Liver (tissue), 3 donors: ENCODE data around the gene UBE2M.

Experiments used
- FOXA2 ChIP-seq: IDR thresholded peaks from 2 replicates; pipeline ENCODE4 v1.6.1; 2016; ENCODE audit warnings: antibody characterized with exemption
- JUND ChIP-seq, 2 donors: IDR thresholded peaks; 2 replicates each; pipeline ENCODE4 v1.6.1; 2016; ENCODE audit warnings: antibody characterized with exemption in 2 of 2
- SP1 ChIP-seq: IDR thresholded peaks from 2 replicates; pipeline ENCODE4 v1.6.1; 2018; ENCODE audit warnings: antibody characterized with exemption, mild to moderate bottlenecking
- YY1 ChIP-seq: IDR thresholded peaks from 2 replicates; pipeline ENCODE4 v1.6.1; 2016; ENCODE audit warnings: antibody characterized with exemption, mild to moderate bottlenecking
- TF ChIP-seq, protein P1 (sequence below): fragments of 150-350 bp; IDR thresholded peaks from 2 replicates; pipeline ENCODE4 v1.5.1; 2017; ENCODE audit warnings: improper control_type of control experiment, low read depth, low read length; ENCODE audit not compliant: missing input control
- TF ChIP-seq, protein P2 (sequence below): IDR thresholded peaks from 2 replicates; pipeline ENCODE4 v1.6.1; 2016; ENCODE audit warnings: antibody characterized with exemption, mild to moderate bottlenecking
- TF ChIP-seq, protein P3 (sequence below): IDR thresholded peaks from 2 replicates; pipeline ENCODE4 v1.6.1; 2016; ENCODE audit warnings: antibody characterized with exemption
- TF ChIP-seq, protein P4 (sequence below): IDR thresholded peaks from 2 replicates; pipeline ENCODE4 v1.6.1; 2016; ENCODE audit warnings: antibody characterized with exemption
- donor health status: healthy.
- donor health status: healthy.

DNA sequence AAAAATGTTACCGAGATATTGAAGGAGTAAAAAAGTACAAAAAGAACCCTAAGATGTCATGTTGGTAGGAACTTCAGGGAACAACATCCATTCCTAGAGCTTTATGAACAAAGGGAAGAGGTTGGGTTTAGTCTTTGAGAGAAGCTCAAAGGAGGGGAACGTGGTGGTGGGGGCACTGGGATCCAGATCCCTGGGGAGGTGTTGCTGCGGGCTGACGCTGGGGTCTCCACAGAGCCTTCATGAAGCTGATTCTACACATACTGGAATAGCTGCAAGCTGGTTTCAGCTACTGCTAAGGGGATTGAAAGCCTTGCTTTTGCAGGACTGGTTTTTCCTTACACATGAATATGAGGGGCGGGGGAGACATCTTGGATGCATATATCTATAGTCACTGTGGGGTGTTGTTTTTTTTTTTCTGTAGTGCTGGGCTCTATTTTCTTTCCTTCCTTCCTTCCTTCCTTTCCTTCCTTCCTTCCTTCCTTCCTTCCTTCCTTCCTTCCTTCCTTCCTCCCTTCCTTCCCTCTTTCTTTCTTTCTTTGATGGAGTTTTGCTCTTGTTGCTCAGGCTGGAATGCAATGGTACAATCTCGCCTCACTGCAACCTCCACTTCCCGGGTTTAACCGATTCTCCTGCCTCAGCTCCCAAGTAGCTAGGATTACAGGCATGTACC lies 21.2 kb upstream of the UBE2M start:
- TF ChIP-seq, protein P1, sequence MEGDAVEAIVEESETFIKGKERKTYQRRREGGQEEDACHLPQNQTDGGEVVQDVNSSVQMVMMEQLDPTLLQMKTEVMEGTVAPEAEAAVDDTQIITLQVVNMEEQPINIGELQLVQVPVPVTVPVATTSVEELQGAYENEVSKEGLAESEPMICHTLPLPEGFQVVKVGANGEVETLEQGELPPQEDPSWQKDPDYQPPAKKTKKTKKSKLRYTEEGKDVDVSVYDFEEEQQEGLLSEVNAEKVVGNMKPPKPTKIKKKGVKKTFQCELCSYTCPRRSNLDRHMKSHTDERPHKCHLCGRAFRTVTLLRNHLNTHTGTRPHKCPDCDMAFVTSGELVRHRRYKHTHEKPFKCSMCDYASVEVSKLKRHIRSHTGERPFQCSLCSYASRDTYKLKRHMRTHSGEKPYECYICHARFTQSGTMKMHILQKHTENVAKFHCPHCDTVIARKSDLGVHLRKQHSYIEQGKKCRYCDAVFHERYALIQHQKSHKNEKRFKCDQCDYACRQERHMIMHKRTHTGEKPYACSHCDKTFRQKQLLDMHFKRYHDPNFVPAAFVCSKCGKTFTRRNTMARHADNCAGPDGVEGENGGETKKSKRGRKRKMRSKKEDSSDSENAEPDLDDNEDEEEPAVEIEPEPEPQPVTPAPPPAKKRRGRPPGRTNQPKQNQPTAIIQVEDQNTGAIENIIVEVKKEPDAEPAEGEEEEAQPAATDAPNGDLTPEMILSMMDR = no peak
- no peak for TF ChIP-seq YY1
- TF ChIP-seq JUND (IDR thresholded peaks at IDR 0.05) = no peak
- TF ChIP-seq, protein P2, sequence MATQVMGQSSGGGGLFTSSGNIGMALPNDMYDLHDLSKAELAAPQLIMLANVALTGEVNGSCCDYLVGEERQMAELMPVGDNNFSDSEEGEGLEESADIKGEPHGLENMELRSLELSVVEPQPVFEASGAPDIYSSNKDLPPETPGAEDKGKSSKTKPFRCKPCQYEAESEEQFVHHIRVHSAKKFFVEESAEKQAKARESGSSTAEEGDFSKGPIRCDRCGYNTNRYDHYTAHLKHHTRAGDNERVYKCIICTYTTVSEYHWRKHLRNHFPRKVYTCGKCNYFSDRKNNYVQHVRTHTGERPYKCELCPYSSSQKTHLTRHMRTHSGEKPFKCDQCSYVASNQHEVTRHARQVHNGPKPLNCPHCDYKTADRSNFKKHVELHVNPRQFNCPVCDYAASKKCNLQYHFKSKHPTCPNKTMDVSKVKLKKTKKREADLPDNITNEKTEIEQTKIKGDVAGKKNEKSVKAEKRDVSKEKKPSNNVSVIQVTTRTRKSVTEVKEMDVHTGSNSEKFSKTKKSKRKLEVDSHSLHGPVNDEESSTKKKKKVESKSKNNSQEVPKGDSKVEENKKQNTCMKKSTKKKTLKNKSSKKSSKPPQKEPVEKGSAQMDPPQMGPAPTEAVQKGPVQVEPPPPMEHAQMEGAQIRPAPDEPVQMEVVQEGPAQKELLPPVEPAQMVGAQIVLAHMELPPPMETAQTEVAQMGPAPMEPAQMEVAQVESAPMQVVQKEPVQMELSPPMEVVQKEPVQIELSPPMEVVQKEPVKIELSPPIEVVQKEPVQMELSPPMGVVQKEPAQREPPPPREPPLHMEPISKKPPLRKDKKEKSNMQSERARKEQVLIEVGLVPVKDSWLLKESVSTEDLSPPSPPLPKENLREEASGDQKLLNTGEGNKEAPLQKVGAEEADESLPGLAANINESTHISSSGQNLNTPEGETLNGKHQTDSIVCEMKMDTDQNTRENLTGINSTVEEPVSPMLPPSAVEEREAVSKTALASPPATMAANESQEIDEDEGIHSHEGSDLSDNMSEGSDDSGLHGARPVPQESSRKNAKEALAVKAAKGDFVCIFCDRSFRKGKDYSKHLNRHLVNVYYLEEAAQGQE = no peak
- TF ChIP-seq, protein P3, sequence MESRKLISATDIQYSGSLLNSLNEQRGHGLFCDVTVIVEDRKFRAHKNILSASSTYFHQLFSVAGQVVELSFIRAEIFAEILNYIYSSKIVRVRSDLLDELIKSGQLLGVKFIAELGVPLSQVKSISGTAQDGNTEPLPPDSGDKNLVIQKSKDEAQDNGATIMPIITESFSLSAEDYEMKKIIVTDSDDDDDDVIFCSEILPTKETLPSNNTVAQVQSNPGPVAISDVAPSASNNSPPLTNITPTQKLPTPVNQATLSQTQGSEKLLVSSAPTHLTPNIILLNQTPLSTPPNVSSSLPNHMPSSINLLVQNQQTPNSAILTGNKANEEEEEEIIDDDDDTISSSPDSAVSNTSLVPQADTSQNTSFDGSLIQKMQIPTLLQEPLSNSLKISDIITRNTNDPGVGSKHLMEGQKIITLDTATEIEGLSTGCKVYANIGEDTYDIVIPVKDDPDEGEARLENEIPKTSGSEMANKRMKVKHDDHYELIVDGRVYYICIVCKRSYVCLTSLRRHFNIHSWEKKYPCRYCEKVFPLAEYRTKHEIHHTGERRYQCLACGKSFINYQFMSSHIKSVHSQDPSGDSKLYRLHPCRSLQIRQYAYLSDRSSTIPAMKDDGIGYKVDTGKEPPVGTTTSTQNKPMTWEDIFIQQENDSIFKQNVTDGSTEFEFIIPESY = no peak
- no peak for TF ChIP-seq SP1
- TF ChIP-seq, protein P4, sequence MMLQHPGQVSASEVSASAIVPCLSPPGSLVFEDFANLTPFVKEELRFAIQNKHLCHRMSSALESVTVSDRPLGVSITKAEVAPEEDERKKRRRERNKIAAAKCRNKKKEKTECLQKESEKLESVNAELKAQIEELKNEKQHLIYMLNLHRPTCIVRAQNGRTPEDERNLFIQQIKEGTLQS = no peak
- TF ChIP-seq FOXA2 = no peak
